C4-2B (cell line): ENCODE results near the gene GRIP1.

Experiments
- ZFX ChIP-seq: fragments of 450-650 bp; IDR thresholded peaks from 2 replicates; pipeline ENCODE4 v1.6.1; 2017
- TF ChIP-seq, protein P1 (sequence below): fragments of 450-650 bp; conservative IDR thresholded peaks from 2 replicates; pipeline ENCODE4 v1.5.1; 2017; ENCODE audit warnings: mild to moderate bottlenecking

DNA sequence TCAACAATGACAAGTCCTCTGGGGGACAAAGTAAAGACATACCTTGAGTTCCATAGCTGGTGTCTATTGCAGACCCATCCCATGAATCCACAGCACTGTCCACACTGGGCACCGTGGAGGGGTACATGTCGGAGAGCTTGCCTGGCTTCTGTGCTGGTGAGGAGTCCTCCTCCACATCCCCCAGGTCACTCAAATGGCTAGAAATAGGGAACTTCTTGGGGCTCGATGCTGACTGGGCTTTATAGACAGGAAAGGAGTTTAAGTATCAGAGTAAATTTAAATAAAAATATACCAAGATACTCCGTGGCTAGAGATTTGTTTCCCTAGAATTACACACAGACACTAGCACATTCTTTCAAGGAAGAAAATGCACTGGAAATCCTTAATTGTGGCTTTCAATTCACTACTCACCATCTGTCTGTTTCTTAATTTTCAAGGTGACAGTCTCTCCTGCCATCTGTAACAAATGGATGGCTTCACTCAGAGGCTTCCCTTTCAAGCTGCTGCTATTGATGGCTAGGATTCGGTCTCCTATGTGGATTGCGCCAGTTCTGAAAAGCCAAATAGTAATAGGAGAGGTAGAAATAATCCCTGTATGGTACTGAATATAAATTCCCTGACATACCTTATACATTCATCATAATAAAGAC lies 286.5 kb downstream of the GRIP1 start:
- TF ChIP-seq, protein P1, sequence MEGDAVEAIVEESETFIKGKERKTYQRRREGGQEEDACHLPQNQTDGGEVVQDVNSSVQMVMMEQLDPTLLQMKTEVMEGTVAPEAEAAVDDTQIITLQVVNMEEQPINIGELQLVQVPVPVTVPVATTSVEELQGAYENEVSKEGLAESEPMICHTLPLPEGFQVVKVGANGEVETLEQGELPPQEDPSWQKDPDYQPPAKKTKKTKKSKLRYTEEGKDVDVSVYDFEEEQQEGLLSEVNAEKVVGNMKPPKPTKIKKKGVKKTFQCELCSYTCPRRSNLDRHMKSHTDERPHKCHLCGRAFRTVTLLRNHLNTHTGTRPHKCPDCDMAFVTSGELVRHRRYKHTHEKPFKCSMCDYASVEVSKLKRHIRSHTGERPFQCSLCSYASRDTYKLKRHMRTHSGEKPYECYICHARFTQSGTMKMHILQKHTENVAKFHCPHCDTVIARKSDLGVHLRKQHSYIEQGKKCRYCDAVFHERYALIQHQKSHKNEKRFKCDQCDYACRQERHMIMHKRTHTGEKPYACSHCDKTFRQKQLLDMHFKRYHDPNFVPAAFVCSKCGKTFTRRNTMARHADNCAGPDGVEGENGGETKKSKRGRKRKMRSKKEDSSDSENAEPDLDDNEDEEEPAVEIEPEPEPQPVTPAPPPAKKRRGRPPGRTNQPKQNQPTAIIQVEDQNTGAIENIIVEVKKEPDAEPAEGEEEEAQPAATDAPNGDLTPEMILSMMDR, result no peak
- no peak for TF ChIP-seq ZFX
